Neuron (in vitro differentiated cells): Measurements from ENCODE around the gene ACP3.
"Not testable (repeated sequence)": the region's sequence is repeated elsewhere in the genome, so short reads cannot be mapped to it uniquely, and the experiment has no call there.

Experiments
- H2AFZ ChIP-seq: one replicate; pipeline ENCODE4 v1.6.1; 2013; ENCODE audit warnings: low read depth, mild to moderate bottlenecking, inconsistent platforms, low read length, moderate library complexity
- H3K27me3 ChIP-seq: one replicate; pipeline ENCODE4 v1.6.1; 2013; ENCODE audit warnings: low read length; ENCODE audit not compliant: insufficient read depth
- H3K36me3 ChIP-seq: one replicate; pipeline ENCODE4 v1.6.1; 2013; ENCODE audit warnings: low read length; ENCODE audit not compliant: insufficient read depth
- H3K4me1 ChIP-seq: one replicate; pipeline ENCODE4 v1.6.1; 2013; ENCODE audit warnings: low read length; ENCODE audit not compliant: insufficient read depth
- H3K4me3 ChIP-seq: 2 replicates; pipeline ENCODE4 v1.5.1; 2013; ENCODE audit warnings: mild to moderate bottlenecking, low read length, moderate library complexity
- H3K9me3 ChIP-seq: one replicate; pipeline ENCODE4 v1.6.1; 2013; ENCODE audit warnings: low read length

Gene ACP3

GRCh38 chr3:132354916-132355702 is 37.9 kb downstream of the ACP3 start:
- Histone ChIP-seq H3K4me1 (peaks cover 16% of the 10 kb centered on the region), H3K36me3 (no peaks in the 10 kb centered on the region), H3K27me3 (no peaks in the 10 kb centered on the region), H3K4me3 (no peak overlapping the region), H2AFZ (no peak overlapping the region), H3K9me3 (no peaks in the 10 kb centered on the region)

- Histone ChIP-seq H3K36me3 (no peaks in the 10 kb centered on the region), H3K4me1 (peaks cover 5% of the 10 kb centered on the region), H3K9me3 (no peaks in the 10 kb centered on the region), H3K27me3 (no peaks in the 10 kb centered on the region), H3K4me3 (no peak overlapping the region), H2AFZ (no peak overlapping the region)
Observed at GRCh38 chr3:132356568-132356967, 39.4 kb downstream of the ACP3 start.

- Histone ChIP-seq H2AFZ (no peak overlapping the region), H3K27me3 (no peaks in the 10 kb centered on the region), H3K9me3 (no peaks in the 10 kb centered on the region), H3K36me3 (no peaks in the 10 kb centered on the region), H3K4me1 (peaks cover 4% of the 10 kb centered on the region), H3K4me3 (no peak overlapping the region)
Observed at GRCh38 chr3:132360717-132361116, 43.5 kb downstream of the ACP3 start.

GRCh38 chr3:132362329-132362728 is 45.1 kb downstream of the ACP3 start:
- Histone ChIP-seq H2AFZ (no peak overlapping the region), H3K4me3 (no peak overlapping the region), H3K4me1 (no peaks in the 10 kb centered on the region), H3K36me3 (no peaks in the 10 kb centered on the region), H3K9me3 (no peaks in the 10 kb centered on the region), H3K27me3 (no peaks in the 10 kb centered on the region)

GRCh38 chr3:132368515-132368914 is 51.3 kb downstream of the ACP3 start:
- H3K36me3 ChIP-seq = no peaks in the 10 kb centered on the region
- no peak overlapping the region for H2AFZ ChIP-seq
- no peaks in the 10 kb centered on the region for H3K9me3 ChIP-seq
- no peaks in the 10 kb centered on the region for H3K4me1 ChIP-seq
- no peaks in the 10 kb centered on the region for H3K27me3 ChIP-seq
- H3K4me3 ChIP-seq = no peak overlapping the region

- Histone ChIP-seq H2AFZ (no peak overlapping the region), H3K4me3 (no peak overlapping the region), H3K4me1 (no peaks in the 10 kb centered on the region), H3K9me3 (no peaks in the 10 kb centered on the region), H3K36me3 (no peaks in the 10 kb centered on the region), H3K27me3 (no peaks in the 10 kb centered on the region)
Observed at GRCh38 chr3:132368962-132369361, 51.8 kb downstream of the ACP3 start.

- H3K4me1 ChIP-seq, H3K36me3 ChIP-seq, H3K27me3 ChIP-seq, H3K9me3 ChIP-seq, H3K4me3 ChIP-seq, H2AFZ ChIP-seq: not testable (repeated sequence)
Observed at GRCh38 chr3:132376945-132377354, 59.7 kb downstream of the ACP3 start.

- Histone ChIP-seq H3K9me3 (no peaks in the 10 kb centered on the region), H3K4me3 (no peak overlapping the region), H2AFZ (no peak overlapping the region), H3K27me3 (no peaks in the 10 kb centered on the region), H3K36me3 (no peaks in the 10 kb centered on the region), H3K4me1 (peaks cover 17% of the 10 kb centered on the region)
Observed at GRCh38 chr3:132378048-132378762, 61.0 kb downstream of the ACP3 start.

- Histone ChIP-seq H2AFZ (no peak overlapping the region), H3K27me3 (no peaks in the 10 kb centered on the region), H3K36me3 (no peaks in the 10 kb centered on the region), H3K4me1 (peaks cover 17% of the 10 kb centered on the region), H3K4me3 (no peak overlapping the region), H3K9me3 (no peaks in the 10 kb centered on the region)
Observed at GRCh38 chr3:132378846-132379245, 61.6 kb downstream of the ACP3 start.

- Histone ChIP-seq H3K9me3 (no peaks in the 10 kb centered on the region), H3K4me3 (no peak overlapping the region), H2AFZ (no peak overlapping the region), H3K27me3 (no peaks in the 10 kb centered on the region), H3K36me3 (no peaks in the 10 kb centered on the region), H3K4me1 (peaks cover 17% of the 10 kb centered on the region)
Observed at GRCh38 chr3:132380920-132381319, 63.7 kb downstream of the ACP3 start.

GRCh38 chr3:132381348-132381944 is 64.2 kb downstream of the ACP3 start:
- no peak overlapping the region for H3K4me3 ChIP-seq
- H3K4me1 ChIP-seq = peaks cover 17% of the 10 kb centered on the region
- H3K36me3 ChIP-seq = no peaks in the 10 kb centered on the region
- no peaks in the 10 kb centered on the region for H3K9me3 ChIP-seq
- H3K27me3 ChIP-seq = no peaks in the 10 kb centered on the region
- no peak overlapping the region for H2AFZ ChIP-seq

GRCh38 chr3:132382267-132382666 is 65.1 kb downstream of the ACP3 start:
- H3K4me3 ChIP-seq = no peak overlapping the region
- no peaks in the 10 kb centered on the region for H3K36me3 ChIP-seq
- no peak overlapping the region for H2AFZ ChIP-seq
- no peaks in the 10 kb centered on the region for H3K9me3 ChIP-seq
- H3K27me3 ChIP-seq = no peaks in the 10 kb centered on the region
- H3K4me1 ChIP-seq = peaks cover 17% of the 10 kb centered on the region

GRCh38 chr3:132382688-132383194 is 65.5 kb downstream of the ACP3 start:
- H3K27me3 ChIP-seq = no peaks in the 10 kb centered on the region
- H3K36me3 ChIP-seq = no peaks in the 10 kb centered on the region
- H3K4me1 ChIP-seq = peaks cover 17% of the 10 kb centered on the region

More at GRCh38 chr3:132382688-132383194, 65.5 kb downstream of the ACP3 start:
- Histone ChIP-seq H2AFZ (no peak overlapping the region), H3K4me3 (no peak overlapping the region), H3K9me3 (no peaks in the 10 kb centered on the region)
